Measurements from ENCODE around the gene ZNF672. TPM values are rescaled to one million over a fixed set of nuclear protein-coding genes. Genes with fewer than 3 reads are reported as not detected.
"Not testable (repeated sequence)": the region's sequence is repeated elsewhere in the genome, so short reads cannot be mapped to it uniquely, and the experiment has no call there.

Gene ZNF672
- 10 to 100 TPM; 11.6 to 15.8 TPM for polyA plus RNA-seq

DNA sequence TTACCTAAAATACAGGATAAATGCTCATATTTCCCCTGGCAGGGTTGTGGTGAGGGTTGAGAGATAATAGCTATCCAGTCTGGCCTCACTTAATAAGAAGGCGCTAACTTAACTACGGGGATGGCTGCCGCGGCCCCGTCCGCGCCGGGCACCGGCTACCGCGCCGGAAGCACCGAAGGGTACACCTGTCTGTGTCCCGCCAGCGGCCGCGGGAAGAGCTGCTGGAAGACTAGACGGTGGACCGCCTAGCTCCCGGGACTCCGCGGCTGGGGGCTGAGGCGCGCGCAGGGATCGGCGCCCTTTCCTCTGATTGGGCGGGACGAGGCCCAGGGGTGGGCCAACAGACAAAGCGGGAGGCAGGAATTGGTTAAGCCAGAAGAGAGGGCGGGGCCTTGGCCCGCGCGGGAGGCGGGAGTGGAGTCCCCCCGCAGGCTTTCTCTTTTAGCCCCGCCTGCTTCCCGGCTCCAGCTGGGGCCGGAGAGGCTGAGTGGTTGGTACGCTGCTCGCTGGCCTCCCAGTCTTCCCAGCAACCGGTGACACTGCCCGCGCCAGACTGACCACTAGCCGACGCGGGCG is at the start of gene ZNF672:
Gene ZNF672, plus strand, starts transcription at position 444 of the 576 bp plus-strand sequence. CDS start 9,051 bp downstream, outside the sequence.
- 0 to 1% methylated on average over 36 to 48 of the region's 48 CpGs for WGBS, 2 donors
- no peaks in the 10 kb centered on the region for H3K36me3 ChIP-seq (ENCODE audit: control insufficient read depth in 2 of 2, insufficient read depth in 2 of 2, low read length in 1 of 2)

DNA sequence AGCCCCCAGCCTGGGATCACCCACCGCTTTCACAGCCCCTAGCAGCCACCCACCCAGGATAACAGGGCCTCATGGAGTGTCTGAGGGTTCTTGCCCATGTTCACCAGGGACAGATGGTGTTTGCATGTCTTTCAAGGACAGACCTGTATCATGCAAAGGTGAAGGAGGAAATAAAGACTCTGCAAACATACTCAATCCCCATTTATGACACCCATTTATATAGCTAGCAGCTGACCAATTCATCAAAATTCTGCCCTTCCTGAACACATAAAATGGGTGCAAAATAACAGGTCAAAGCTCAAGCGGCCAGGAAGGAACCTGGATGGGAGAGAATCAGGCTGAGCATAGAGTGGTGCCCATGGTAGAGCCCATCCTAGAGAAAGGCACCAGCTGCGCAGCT is 49.7 kb upstream of the ZNF672 start:
- no peaks in the 10 kb centered on the region for H3K9me3 ChIP-seq (ENCODE audit: control insufficient read depth in 2 of 2, insufficient read depth in 1 of 2, low read depth in 1 of 2, low read length in 1 of 2)
- no peak overlapping the region for H3K4me3 ChIP-seq (ENCODE audit: low read depth in 1 of 2, low read length in 2 of 2)
- H3K4me1 ChIP-seq (ENCODE audit: control insufficient read depth in 2 of 2, insufficient read depth in 2 of 2, low read length in 1 of 2), result no peaks in the 10 kb centered on the region
- no peaks in the 10 kb centered on the region for H3K36me3 ChIP-seq (ENCODE audit: control insufficient read depth in 2 of 2, insufficient read depth in 2 of 2, low read length in 1 of 2)
- no peak overlapping the region for H3K27ac ChIP-seq (ENCODE audit: low read depth in 2 of 2, low read length in 1 of 2)
- 81 to 82% methylated on average over 3 of the region's 3 CpGs for WGBS, 2 donors
- H3K27me3 ChIP-seq (ENCODE audit: control insufficient read depth in 1 of 2, insufficient read depth in 2 of 2, low read length in 2 of 2), result no peaks in the 10 kb centered on the region

More for the DNA sequence above, at the start of gene ZNF672:
- Histone ChIP-seq H3K4me3 (ENCODE audit: low read depth in 1 of 2, low read length in 2 of 2) (peak within 1 kb of the TSS; percentile 78 to 84), H3K27me3 (ENCODE audit: control insufficient read depth in 1 of 2, insufficient read depth in 2 of 2, low read length in 2 of 2) (no peaks in the 10 kb centered on the region), H3K9me3 (ENCODE audit: control insufficient read depth in 2 of 2, insufficient read depth in 1 of 2, low read depth in 1 of 2, low read length in 1 of 2) (no peaks in the 10 kb centered on the region), H3K4me1 (ENCODE audit: control insufficient read depth in 2 of 2, insufficient read depth in 2 of 2, low read length in 1 of 2) (peaks cover 4 to 6% of the 10 kb centered on the region in 2 donors), H3K27ac (ENCODE audit: low read depth in 2 of 2, low read length in 1 of 2) (peak within 1 kb of the TSS; percentile 100)

DNA sequence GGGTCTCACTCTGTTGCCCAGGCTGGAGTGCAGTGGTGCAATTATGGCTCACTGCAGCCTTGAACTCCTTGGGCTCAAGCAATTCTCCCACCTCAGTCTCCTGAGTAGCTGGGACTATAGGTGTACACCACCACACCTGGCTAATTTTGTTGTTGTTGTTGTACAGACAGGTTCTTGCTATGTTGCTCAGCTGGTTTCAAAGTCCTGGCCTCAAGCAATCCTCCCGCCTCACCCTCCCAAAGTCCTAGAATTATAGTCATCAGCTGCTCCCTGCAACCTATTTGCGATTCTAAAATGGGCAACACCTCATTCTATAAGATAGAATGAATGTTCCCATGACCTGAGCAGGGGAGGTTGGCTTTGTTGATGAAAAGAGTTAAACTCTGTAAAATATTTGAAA is 48.7 kb upstream of the ZNF672 start:
- WGBS, 2 donors, result 46 to 57% methylated on average over 2 of the region's 2 CpGs
- not testable (repeated sequence) for H3K36me3 ChIP-seq (ENCODE audit: control insufficient read depth in 2 of 2, insufficient read depth in 2 of 2, low read length in 1 of 2); H3K9me3 ChIP-seq (ENCODE audit: control insufficient read depth in 2 of 2, insufficient read depth in 1 of 2, low read depth in 1 of 2, low read length in 1 of 2); H3K4me3 ChIP-seq (ENCODE audit: low read depth in 1 of 2, low read length in 2 of 2); H3K4me1 ChIP-seq (ENCODE audit: control insufficient read depth in 2 of 2, insufficient read depth in 2 of 2, low read length in 1 of 2); H3K27ac ChIP-seq (ENCODE audit: low read depth in 2 of 2, low read length in 1 of 2); H3K27me3 ChIP-seq (ENCODE audit: control insufficient read depth in 1 of 2, insufficient read depth in 2 of 2, low read length in 2 of 2)

DNA sequence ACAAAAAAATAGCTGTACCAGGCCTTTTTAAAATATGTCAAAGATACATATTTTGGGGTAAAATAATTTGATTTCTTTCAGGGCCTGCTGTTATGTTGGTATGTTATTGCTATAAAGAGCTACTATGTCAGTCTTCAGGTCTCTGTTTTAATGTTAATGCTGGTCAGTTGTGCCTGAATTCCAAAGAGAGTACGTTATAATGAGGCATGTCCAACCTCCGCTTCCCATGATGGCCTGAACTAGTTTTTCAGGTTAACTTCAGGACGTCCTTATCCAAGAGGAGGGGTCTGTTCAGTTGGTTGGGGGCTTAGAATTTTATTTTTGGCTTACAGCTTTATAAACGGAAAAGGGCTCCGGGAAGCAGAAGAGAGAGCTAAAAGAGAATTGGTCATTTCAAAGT is 47.6 kb upstream of the ZNF672 start:
- Histone ChIP-seq H3K27ac (ENCODE audit: low read depth in 2 of 2, low read length in 1 of 2) (no peak overlapping the region), H3K36me3 (ENCODE audit: control insufficient read depth in 2 of 2, insufficient read depth in 2 of 2, low read length in 1 of 2) (no peaks in the 10 kb centered on the region), H3K4me3 (ENCODE audit: low read depth in 1 of 2, low read length in 2 of 2) (no peak overlapping the region), H3K9me3 (ENCODE audit: control insufficient read depth in 2 of 2, insufficient read depth in 1 of 2, low read depth in 1 of 2, low read length in 1 of 2) (peaks cover 0 to 3% of the 10 kb centered on the region in 2 donors), H3K4me1 (ENCODE audit: control insufficient read depth in 2 of 2, insufficient read depth in 2 of 2, low read length in 1 of 2) (no peaks in the 10 kb centered on the region), H3K27me3 (ENCODE audit: control insufficient read depth in 1 of 2, insufficient read depth in 2 of 2, low read length in 2 of 2) (no peaks in the 10 kb centered on the region)
- 78 to 80% methylated on average over 5 of the region's 5 CpGs for WGBS, 2 donors

DNA sequence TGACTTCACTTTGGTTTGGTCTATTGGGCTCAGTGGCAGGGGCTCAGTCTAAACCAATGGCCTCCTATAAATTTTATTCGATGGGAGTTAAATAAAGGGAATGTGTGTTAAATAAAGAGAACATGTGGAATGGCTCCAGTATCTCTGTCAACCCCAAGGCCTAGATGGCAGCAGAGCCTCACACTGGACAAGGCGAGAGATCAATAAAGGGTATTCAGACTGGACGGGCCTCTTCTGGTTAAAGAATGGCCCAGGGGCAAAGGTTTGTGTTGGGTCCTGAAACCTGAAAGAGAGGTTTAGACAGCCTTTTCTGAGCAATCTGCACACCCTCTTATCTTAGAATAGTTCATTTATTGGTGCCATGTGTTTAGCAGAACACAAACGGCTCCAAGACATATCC is 47.0 kb upstream of the ZNF672 start:
- Histone ChIP-seq H3K4me3 (ENCODE audit: low read depth in 1 of 2, low read length in 2 of 2) (no peak overlapping the region), H3K9me3 (ENCODE audit: control insufficient read depth in 2 of 2, insufficient read depth in 1 of 2, low read depth in 1 of 2, low read length in 1 of 2) (peaks cover 0 to 3% of the 10 kb centered on the region in 2 donors), H3K36me3 (ENCODE audit: control insufficient read depth in 2 of 2, insufficient read depth in 2 of 2, low read length in 1 of 2) (no peaks in the 10 kb centered on the region), H3K27me3 (ENCODE audit: control insufficient read depth in 1 of 2, insufficient read depth in 2 of 2, low read length in 2 of 2) (no peaks in the 10 kb centered on the region), H3K4me1 (ENCODE audit: control insufficient read depth in 2 of 2, insufficient read depth in 2 of 2, low read length in 1 of 2) (no peaks in the 10 kb centered on the region), H3K27ac (ENCODE audit: low read depth in 2 of 2, low read length in 1 of 2) (no peak overlapping the region)
- WGBS, 2 donors, result 69 to 81% methylated on average over 4 of the region's 4 CpGs

DNA sequence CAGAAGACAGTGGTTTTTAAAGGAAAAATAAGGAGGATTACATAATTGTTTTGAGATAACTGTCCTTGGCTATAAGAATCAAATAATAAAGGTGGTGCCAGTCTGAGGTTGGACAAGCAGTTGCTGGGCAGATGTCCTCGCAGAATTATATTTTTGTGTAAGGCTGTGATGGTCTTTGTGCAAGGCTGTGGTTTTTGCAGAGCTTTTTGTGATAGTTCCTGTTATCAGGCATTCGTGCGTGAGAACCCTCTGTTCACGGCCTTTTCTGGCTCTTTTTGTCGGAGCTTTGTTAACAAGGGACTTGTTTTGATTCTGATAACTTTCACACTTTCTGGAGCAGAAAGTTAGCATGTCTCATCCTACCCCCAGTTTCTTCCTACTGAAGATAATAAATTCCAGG is 45.7 kb upstream of the ZNF672 start:
- Histone ChIP-seq H3K4me1 (ENCODE audit: control insufficient read depth in 2 of 2, insufficient read depth in 2 of 2, low read length in 1 of 2) (no peaks in the 10 kb centered on the region), H3K27me3 (ENCODE audit: control insufficient read depth in 1 of 2, insufficient read depth in 2 of 2, low read length in 2 of 2) (no peaks in the 10 kb centered on the region), H3K9me3 (ENCODE audit: control insufficient read depth in 2 of 2, insufficient read depth in 1 of 2, low read depth in 1 of 2, low read length in 1 of 2) (peaks cover 0 to 3% of the 10 kb centered on the region in 2 donors), H3K4me3 (ENCODE audit: low read depth in 1 of 2, low read length in 2 of 2) (no peak overlapping the region), H3K27ac (ENCODE audit: low read depth in 2 of 2, low read length in 1 of 2) (no peak overlapping the region), H3K36me3 (ENCODE audit: control insufficient read depth in 2 of 2, insufficient read depth in 2 of 2, low read length in 1 of 2) (no peaks in the 10 kb centered on the region)
- WGBS, 2 donors, result 78 to 82% methylated on average over 5 of the region's 5 CpGs

DNA sequence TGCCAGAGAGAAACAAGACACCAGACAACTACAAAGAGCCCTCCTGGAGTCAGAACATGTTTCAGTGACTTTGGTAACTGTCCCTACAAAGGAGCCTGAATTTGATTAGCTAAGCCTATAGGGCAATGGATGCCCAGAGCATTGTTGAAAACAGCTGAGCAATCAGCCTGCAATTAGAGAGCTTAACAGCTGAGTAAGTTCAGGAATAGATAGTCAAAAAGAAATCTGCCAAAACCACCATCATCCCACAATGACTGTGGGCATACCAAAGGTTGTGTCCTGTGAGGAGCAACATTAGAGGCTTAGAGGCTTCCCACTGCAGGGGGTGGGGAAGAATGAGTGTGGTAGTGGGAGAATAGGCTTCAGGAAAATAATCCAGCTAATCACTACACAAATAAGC is 44.4 kb upstream of the ZNF672 start:
- no peaks in the 10 kb centered on the region for H3K36me3 ChIP-seq (ENCODE audit: control insufficient read depth in 2 of 2, insufficient read depth in 2 of 2, low read length in 1 of 2)
- H3K4me1 ChIP-seq (ENCODE audit: control insufficient read depth in 2 of 2, insufficient read depth in 2 of 2, low read length in 1 of 2), result no peaks in the 10 kb centered on the region
- H3K4me3 ChIP-seq (ENCODE audit: low read depth in 1 of 2, low read length in 2 of 2), result no peak overlapping the region
- no peak overlapping the region for H3K27ac ChIP-seq (ENCODE audit: low read depth in 2 of 2, low read length in 1 of 2)
- H3K27me3 ChIP-seq (ENCODE audit: control insufficient read depth in 1 of 2, insufficient read depth in 2 of 2, low read length in 2 of 2), result no peaks in the 10 kb centered on the region
- peaks cover 0 to 3% of the 10 kb centered on the region in 2 donors for H3K9me3 ChIP-seq (ENCODE audit: control insufficient read depth in 2 of 2, insufficient read depth in 1 of 2, low read depth in 1 of 2, low read length in 1 of 2)

DNA sequence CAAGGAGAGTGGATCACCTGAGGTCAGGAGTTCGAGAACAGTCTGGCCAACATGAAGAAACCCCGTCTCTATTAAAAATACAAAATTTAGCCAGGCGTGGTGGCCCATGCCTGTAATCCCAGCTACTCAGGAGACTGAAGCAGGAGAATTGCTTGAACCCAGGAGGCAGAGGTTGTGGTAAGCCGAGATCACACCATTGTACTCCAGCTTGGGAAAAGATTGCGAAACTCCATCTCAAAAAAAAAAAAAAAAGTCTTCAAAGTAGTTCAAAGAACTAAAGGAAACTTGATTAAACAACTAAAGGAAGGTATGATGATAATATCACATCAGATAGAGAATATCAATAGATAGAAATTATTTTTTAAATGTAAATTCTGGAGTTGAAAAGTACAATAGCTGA is 43.4 kb upstream of the ZNF672 start:
- WGBS, 2 donors, result 86 to 91% methylated on average over 5 of the region's 5 CpGs
- not testable (repeated sequence) for H3K9me3 ChIP-seq (ENCODE audit: control insufficient read depth in 2 of 2, insufficient read depth in 1 of 2, low read depth in 1 of 2, low read length in 1 of 2); H3K4me3 ChIP-seq (ENCODE audit: low read depth in 1 of 2, low read length in 2 of 2); H3K36me3 ChIP-seq (ENCODE audit: control insufficient read depth in 2 of 2, insufficient read depth in 2 of 2, low read length in 1 of 2); H3K4me1 ChIP-seq (ENCODE audit: control insufficient read depth in 2 of 2, insufficient read depth in 2 of 2, low read length in 1 of 2); H3K27ac ChIP-seq (ENCODE audit: low read depth in 2 of 2, low read length in 1 of 2); H3K27me3 ChIP-seq (ENCODE audit: control insufficient read depth in 1 of 2, insufficient read depth in 2 of 2, low read length in 2 of 2)

DNA sequence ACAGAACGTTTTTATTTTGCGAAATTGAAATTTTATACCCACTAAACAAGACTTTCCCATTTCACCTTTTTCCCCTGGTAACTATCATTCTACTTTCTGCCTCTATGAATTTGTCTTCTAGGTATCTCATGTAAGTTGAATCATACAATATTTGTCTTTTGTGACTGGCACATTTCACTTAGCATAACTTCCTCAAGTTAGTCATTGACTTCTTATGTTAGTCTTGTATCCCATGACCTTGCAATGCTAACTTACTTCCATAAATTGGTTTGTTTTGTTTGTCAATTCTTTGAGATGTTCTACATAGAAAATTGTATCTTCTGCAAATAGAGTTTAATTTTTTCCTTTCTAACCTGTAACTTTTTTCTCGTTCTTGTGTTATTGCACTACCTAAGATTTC is 39.2 kb upstream of the ZNF672 start:
- 79 to 83% methylated on average over 3 of the region's 3 CpGs for WGBS, 2 donors

DNA sequence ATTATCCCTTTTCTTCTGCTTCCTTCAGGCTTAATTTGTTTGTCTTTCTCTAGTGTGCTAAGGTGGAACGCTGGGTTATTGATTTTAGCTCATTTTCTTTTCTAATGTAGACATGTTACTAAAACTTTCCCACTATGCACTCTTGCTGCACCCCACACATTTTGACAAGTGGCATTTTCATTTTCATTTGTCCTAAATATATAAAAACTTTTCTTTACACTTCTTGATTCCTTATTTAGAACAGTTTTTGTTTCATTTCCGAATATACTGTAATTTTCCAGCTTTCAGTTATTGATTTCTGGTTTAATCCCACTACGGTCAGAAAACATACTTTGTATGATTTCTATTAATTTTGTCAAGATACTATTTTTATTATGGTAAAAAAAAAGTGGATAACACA is 37.6 kb upstream of the ZNF672 start:
- WGBS, 2 donors, result 60 to 76% methylated on average over 3 of the region's 3 CpGs
- Histone ChIP-seq H3K9me3 (ENCODE audit: control insufficient read depth in 2 of 2, insufficient read depth in 1 of 2, low read depth in 1 of 2, low read length in 1 of 2) (no peaks in the 10 kb centered on the region), H3K4me1 (ENCODE audit: control insufficient read depth in 2 of 2, insufficient read depth in 2 of 2, low read length in 1 of 2) (no peaks in the 10 kb centered on the region), H3K4me3 (ENCODE audit: low read depth in 1 of 2, low read length in 2 of 2) (no peak overlapping the region), H3K36me3 (ENCODE audit: control insufficient read depth in 2 of 2, insufficient read depth in 2 of 2, low read length in 1 of 2) (no peaks in the 10 kb centered on the region), H3K27me3 (ENCODE audit: control insufficient read depth in 1 of 2, insufficient read depth in 2 of 2, low read length in 2 of 2) (no peaks in the 10 kb centered on the region), H3K27ac (ENCODE audit: low read depth in 2 of 2, low read length in 1 of 2) (no peak overlapping the region)

More for the DNA sequence above, 39.2 kb upstream of the ZNF672 start:
- H3K9me3 ChIP-seq (ENCODE audit: control insufficient read depth in 2 of 2, insufficient read depth in 1 of 2, low read depth in 1 of 2, low read length in 1 of 2), result no peaks in the 10 kb centered on the region
- no peaks in the 10 kb centered on the region for H3K36me3 ChIP-seq (ENCODE audit: control insufficient read depth in 2 of 2, insufficient read depth in 2 of 2, low read length in 1 of 2)
- H3K27me3 ChIP-seq (ENCODE audit: control insufficient read depth in 1 of 2, insufficient read depth in 2 of 2, low read length in 2 of 2), result no peaks in the 10 kb centered on the region
- no peaks in the 10 kb centered on the region for H3K4me1 ChIP-seq (ENCODE audit: control insufficient read depth in 2 of 2, insufficient read depth in 2 of 2, low read length in 1 of 2)
- no peak overlapping the region for H3K27ac ChIP-seq (ENCODE audit: low read depth in 2 of 2, low read length in 1 of 2)
- H3K4me3 ChIP-seq (ENCODE audit: low read depth in 1 of 2, low read length in 2 of 2), result no peak overlapping the region

Measured in esophagus (tissue), 2 donors.